GM10248 (cell line): ENCODE data around the gene INHBC.
"Not testable (repeated sequence)": the region's sequence is repeated elsewhere in the genome, so short reads cannot be mapped to it uniquely, and the experiment has no call there.

ENCODE experiments used
- CTCF ChIA-PET: fragments of 300-600 bp; sonication (Branson Sonifier 250); formaldehyde crosslinking; extraction: SDS; loops from one replicate; lab custom pipeline; 2021; ENCODE audit warnings: antibody characterized with exemption; lab: Yijun Ruan, JAX
- POLR2A ChIA-PET: fragments of 350-650 bp; sonication (Branson Sonifier 250); formaldehyde crosslinking; extraction: SDS; loops from one replicate; lab custom pipeline; 2020; ENCODE audit warnings: antibody characterized with exemption; lab: Yijun Ruan, JAX
- DNase-seq: peaks from one replicate; pipeline ENCODE4 v3.0.0; 2012; ENCODE audit errors: extremely low spot score
- CTCF ChIP-seq: IDR thresholded peaks from 2 replicates; pipeline ENCODE4 v1.5.1; 2012; ENCODE audit warnings: mild to moderate bottlenecking, low read depth; ENCODE audit errors: extremely low read depth, missing control alignments, control extremely low read depth

Gene INHBC

GRCh38 chr12:57491393-57492280 lies 57.1 kb downstream of the INHBC start:
- ChIA-PET CTCF (interaction anchor here (0.8 to 2.2 kb wide), 6 partner anchors 11 to 38 kb away, joined by 3 to 7 read pairs (median 4); no protein-coding TSS in a partner anchor), POLR2A (no interaction called here)
- no peak for TF ChIP-seq CTCF
- no peak for DNase-seq

- CTCF ChIA-PET, POLR2A ChIA-PET, DNase-seq: not testable (repeated sequence)
These were observed 60.6 kb downstream of the INHBC start for GRCh38 chr12:57495051-57495701.

- no peak for TF ChIP-seq CTCF
- ChIA-PET CTCF (interaction anchor here (1.0 to 2.1 kb wide), 4 partner anchors 14 to 87 kb away, joined by 3 to 7 read pairs (median 3); no protein-coding TSS in a partner anchor), POLR2A (interaction anchor here (0.9 kb wide), 1 partner anchor 17 kb away, joined by 3 read pairs; no protein-coding TSS in a partner anchor)
- no peak for DNase-seq
These were observed 62.2 kb downstream of the INHBC start for GRCh38 chr12:57496822-57497221.

GRCh38 chr12:57497223-57498131 lies 62.9 kb downstream of the INHBC start:
- ChIA-PET CTCF (interaction anchor here (1.0 to 2.1 kb wide), 6 partner anchors 13 to 86 kb away, joined by 3 to 7 read pairs (median 3); no protein-coding TSS in a partner anchor), POLR2A (interaction anchor here (0.9 kb wide), 1 partner anchor 16 kb away, joined by 3 read pairs; no protein-coding TSS in a partner anchor)
- no peak for TF ChIP-seq CTCF
- no peak for DNase-seq

GRCh38 chr12:57498132-57498502 lies 63.5 kb downstream of the INHBC start:
- ChIA-PET POLR2A (no interaction called here), CTCF (interaction anchor here (1.0 to 2.1 kb wide), 4 partner anchors 13 to 46 kb away, joined by 3 to 7 read pairs (median 3); no protein-coding TSS in a partner anchor)
- TF ChIP-seq CTCF: no peak
- DNase-seq: no peak

GRCh38 chr12:57498571-57498970 lies 64.0 kb downstream of the INHBC start:
- DNase-seq: no peak
- POLR2A ChIA-PET: no interaction called here
- no peak for TF ChIP-seq CTCF
- CTCF ChIA-PET: interaction anchor here (2.1 kb wide), 1 partner anchor 12 kb away, joined by 7 read pairs; no protein-coding TSS in a partner anchor
